Esophagus muscularis mucosa (tissue), 4 donors: Measurements from ENCODE around the gene PTPRN2.

Source experiments
- CTCF ChIP-seq, 3 experiments: fragments of 200-600 bp in 2 of 3; fragments of 450-650 bp in 1 of 3; sonication (generic) in 2 of 3; IDR thresholded peaks; one replicate each; pipeline ENCODE4 v1.5.1; 2017 to 2019; ENCODE audit warnings: antibody characterized with exemption in 3 of 3, mild to moderate bottlenecking in 2 of 3, moderate library complexity in 1 of 3
- EP300 ChIP-seq: sonication (generic); formaldehyde crosslinking; IDR thresholded peaks from one replicate; pipeline ENCODE4 v1.6.1; 2017; ENCODE audit warnings: antibody characterized with exemption
- POLR2A ChIP-seq: fragments of 450-650 bp; IDR thresholded peaks from one replicate; pipeline ENCODE4 v1.6.1; 2017; ENCODE audit warnings: antibody characterized with exemption, moderate library complexity, mild to moderate bottlenecking, low read depth
- POLR2AphosphoS5 ChIP-seq, 2 donors: sonication (generic); formaldehyde crosslinking; IDR thresholded peaks; one replicate each; pipeline ENCODE4 v1.6.1; 2017; ENCODE audit warnings: antibody characterized with exemption in 2 of 2

GRCh38 chr7:157586426-157586955, 1001.1 kb downstream of the PTPRN2 start:
- TF ChIP-seq CTCF (IDR thresholded peaks at IDR 0.05) (no peak), POLR2AphosphoS5 (IDR thresholded peaks at IDR 0.05) (no peak), POLR2A (no peak), EP300 (no peak)
